ENCODE measurements around the gene GNPAT.

GNPAT gene

GRCh38 chr1:231248778-231249177, 7.8 kb downstream of the GNPAT start:
- DNase-seq, result no peak

DNA sequence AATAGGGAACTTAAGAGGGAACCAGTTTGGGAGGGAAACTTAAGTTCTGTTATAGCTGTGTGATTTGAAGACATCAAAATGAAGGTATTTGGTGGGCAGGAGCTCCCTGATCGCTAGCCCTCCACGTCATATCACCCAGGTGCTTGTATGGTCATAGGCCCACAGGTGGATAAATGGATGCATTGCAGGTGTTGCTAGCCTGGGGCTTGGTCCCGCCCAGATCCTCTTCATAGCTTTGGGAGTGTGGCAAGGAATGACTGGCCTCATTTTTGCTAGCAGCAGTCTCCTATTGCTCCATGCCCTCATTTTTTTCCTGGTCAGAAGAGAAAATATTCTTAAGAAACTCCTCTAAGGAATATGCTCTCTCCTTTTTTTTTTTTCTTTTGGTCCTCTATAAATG, 11.3 kb downstream of the GNPAT start:
- DNase-seq, result no peak

DNA sequence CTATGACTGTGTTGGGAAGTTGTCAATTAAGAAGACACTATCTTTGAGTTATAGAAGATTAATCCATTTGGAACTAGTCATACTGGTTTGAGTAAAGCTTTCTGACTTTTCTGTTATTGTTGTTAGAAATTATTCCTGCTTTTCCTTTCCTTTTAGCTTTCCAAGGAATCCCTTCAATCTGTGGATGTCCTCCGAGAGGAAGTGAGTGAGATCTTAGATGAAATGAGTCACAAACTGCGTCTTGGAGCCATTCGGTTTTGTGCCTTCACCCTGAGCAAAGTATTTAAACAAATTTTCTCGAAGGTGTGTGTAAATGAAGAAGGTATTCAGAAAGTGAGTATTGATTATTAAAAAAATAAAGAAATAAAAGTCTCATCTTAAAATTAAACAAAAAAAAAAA, 19.3 kb downstream of the GNPAT start:
- DNase-seq, result no peak

DNA sequence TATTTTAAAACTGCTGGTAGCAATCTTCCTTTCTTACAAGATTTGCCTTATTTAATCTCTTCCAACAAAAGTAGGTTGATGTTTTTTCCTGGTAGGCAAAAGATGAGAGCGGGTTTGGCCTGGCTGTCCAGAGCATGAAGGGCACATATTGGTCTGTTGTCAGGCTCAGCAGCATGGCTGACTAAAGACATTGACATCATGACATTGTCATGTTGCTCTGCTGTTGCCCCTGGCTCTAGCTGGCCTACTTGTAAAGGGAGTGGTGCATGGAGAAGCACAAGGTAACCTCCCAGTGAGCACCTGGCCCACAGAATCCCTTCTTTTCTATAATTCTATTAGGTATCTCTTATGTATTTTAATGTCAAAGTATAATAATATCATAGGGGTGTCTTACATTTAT, 23.6 kb downstream of the GNPAT start:
- DNase-seq, result no peak

DNA sequence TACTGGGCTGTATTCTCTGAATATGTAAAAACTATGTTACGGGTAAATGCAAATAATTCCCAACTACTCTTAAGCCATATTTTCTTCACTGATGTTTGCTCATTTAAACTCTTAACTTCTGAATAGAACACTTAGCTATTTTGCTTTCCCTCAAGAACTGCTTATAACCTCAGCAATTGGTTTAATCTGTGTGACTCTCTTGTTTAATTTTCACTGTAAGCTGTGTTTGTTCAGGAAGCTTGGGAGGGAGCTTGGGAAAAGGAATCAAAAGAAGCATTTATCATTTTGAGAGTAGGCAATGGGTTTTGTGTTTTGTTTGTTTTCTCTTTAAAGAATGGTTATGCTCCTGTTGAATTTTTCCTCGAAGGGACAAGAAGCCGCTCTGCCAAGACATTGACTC, 24.4 kb downstream of the GNPAT start:
- no peak for DNase-seq

DNA sequence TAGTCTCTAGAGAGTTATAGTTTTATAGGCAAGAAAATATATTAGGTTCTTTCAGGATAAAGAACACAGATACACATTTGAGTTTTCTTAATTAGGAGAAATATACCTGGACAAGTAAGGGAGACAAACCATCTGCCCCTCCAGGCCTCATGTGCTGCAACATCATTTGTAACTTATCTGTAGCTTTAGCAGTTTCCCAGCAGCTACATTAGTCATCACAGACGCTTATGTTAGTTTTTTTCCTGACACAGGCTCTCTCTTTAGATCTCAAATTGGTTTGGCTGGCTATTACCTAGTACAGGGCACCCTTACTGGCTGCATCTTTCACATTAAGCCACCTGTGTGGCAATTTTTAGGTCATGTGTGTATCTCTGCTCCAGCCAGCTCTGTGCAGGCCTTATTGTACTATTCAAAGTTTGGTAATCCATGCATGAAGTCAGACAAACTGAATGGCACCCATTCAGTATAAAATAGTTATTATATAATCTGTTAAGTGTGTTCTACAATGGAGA, 25.9 kb downstream of the GNPAT start:
- DNase-seq, result no peak

DNA sequence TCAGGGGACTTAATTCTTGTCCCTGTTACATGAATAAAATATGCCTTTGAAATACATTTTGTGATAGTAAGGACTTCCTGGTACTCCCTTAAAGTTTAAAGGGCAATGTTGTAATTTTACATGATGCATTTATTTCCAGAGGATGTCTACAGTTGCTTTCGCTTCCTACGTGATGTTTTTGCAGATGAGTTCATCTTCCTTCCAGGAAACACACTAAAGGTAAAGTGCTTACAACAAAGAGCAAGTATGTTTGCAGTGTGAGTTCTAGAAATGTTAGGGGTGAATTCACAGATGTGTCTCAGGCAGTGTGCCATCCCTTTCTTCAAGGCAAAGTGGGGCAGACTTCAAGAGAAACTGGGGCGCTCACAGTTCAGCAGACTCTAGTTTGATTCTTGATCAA, 31.2 kb downstream of the GNPAT start:
- no peak for DNase-seq

GRCh38 chr1:231272880-231273279, 31.9 kb downstream of the GNPAT start:
- no peak for DNase-seq

GRCh38 chr1:231274119-231274825, 33.3 kb downstream of the GNPAT start:
- DNase-seq, result no peak

- no peak for DNase-seq
Observed at GRCh38 chr1:231278100-231278790, 37.2 kb downstream of the GNPAT start.

- no peak for DNase-seq
Observed at GRCh38 chr1:231279081-231279480, 38.1 kb downstream of the GNPAT start.

GRCh38 chr1:231279683-231280082, 38.7 kb downstream of the GNPAT start:
- no peak for DNase-seq

DNA sequence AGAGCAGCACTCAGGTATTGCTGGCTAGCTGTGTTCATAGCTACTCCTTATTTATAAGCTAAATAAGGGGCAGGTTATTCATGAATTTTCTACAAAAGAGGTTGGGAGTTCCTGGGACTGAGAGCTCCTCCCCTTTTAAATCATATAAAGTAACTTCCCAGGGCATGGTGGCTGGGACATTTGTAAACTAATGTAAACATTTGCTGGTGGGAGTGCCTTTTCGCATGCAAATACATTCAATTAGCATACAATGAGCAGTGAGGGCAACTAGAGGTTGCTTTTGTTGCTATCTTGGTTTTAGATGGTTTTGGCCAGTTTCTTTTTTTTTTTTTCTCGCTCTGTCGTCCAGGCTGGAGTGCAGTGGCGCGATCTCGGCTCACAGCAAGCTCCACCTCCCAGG, 43.4 kb downstream of the GNPAT start:
- no peak for DNase-seq

- DNase-seq, result no peak
Observed at GRCh38 chr1:231286603-231287002, 45.6 kb downstream of the GNPAT start.

GRCh38 chr1:231295938-231296337, 54.9 kb downstream of the GNPAT start:
- no peak for DNase-seq

- DNase-seq, result no peak
Observed at GRCh38 chr1:231301990-231302389, 61.0 kb downstream of the GNPAT start.

GRCh38 chr1:231310391-231310934, 69.5 kb downstream of the GNPAT start:
- DNase-seq, result no peak

GRCh38 chr1:231311720-231312431, 70.9 kb downstream of the GNPAT start:
- no peak for DNase-seq

GRCh38 chr1:231312432-231312788, 71.4 kb downstream of the GNPAT start:
- DNase-seq, result no peak

- DNase-seq, result no peak
Observed at GRCh38 chr1:231313661-231314060, 72.6 kb downstream of the GNPAT start.

DNA sequence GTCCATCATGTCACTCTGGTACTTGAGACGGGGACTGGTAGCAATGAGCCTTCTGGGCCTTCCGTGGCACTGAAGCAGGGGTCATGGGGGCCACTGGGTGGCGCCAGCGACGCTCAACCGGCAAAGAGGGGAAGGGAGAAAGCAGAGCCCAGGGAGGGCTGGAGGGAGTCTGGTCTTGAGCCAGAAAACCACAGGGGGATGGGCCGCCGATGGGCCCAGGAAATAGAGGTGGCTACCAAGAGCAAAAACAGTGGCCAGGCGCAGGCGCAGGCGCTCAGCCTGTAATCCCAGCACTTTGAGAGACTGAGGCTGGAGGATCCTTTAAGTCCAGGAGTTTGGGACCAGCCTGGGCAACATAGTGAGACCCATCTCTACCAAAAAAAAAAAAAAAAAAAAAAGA, 74.9 kb downstream of the GNPAT start:
- no peak for DNase-seq

DNA sequence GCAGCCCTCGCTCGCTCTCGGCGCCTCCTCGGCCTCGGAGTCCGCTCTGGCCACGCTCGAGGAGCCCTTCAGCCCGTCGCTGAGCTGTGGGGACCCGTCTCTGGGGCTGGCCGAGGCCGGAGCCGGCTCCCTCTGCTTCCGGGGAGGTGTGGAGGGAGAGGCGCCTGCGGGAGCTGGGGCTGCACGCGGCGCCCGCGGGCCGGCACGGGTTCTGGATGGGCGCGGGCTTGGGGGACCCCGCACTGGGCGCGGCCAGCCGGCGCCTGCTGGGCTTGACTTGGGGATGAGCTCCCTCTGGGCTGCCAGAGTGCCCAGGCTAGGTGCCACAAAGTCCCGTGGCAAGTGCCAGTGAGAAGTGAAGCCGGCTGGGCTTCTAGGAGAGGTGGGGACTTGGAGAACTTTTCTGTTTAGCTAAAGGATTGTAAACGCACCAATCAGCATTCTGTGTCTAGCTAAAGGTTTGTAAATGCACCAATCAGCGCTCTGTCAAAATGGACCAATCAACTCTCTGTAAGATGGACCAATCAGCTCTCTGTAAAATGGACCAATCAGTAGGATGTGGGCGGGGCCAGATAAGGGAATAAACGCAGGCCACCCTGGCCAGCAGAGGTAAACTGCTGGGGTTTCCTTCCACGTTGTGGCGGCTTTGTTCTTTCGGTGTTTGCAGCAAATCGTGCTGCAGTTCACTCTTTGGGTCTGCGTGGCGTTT, 76.4 kb downstream of the GNPAT start:
- DNase-seq, result no peak

- DNase-seq, result no peak
Observed at GRCh38 chr1:231318015-231318355, 77.0 kb downstream of the GNPAT start.

All from midbrain (tissue), 1 donor.